NCI-H82 treated with DMSO at 0.1 percent for 48 hours (cell line): ENCODE data around the gene P2RY8.
"Not testable (repeated sequence)": the region's sequence is repeated elsewhere in the genome, so short reads cannot be mapped to it uniquely, and the experiment has no call there.

Source experiments
- DNase-seq: peaks from one replicate; lab custom pipeline; 2025; ENCODE audit not compliant: unreplicated experiment; lab: John Stamatoyannopoulos, UW

The P2RY8 gene

DNA sequence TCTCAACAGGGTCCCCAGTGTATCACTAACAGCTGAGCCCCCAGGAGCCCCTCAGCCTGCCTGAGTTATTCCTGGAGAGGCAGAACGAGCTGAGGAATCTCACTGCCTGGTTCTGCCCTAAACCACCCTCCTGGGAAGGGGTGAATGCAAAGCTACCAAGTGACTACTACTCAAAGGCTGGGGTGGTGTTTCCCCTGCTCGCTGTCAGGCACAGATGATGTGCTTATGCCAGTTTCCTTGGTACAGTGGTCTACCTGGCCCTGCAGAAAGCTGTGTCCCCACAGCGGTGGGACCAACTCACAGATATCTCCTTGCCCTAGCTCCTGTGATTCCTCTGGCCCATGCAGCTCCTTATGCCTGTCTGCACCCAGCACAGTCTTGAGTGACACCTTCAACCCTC is 48.8 kb downstream of the P2RY8 start:
- no peak for DNase-seq

DNA sequence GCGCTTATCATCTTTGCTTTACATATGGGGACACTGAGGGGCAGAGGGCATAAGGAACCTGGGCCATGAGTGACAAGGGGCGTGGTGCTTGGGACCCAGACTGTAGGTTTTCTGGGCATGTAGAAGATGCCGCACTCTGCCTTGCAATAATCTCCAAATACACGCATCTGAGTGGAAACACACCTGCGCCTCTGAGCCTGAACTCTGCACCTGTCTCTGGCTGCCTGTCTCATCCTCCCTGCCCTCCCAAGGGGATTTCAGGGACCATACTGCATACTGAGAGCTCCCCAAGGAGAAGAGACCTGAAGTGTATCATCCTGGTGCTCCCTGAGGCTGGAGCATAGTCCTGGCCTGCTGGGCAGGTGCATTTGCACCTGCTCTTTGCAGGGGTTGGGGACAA is 49.6 kb downstream of the P2RY8 start:
- no peak for DNase-seq

DNA sequence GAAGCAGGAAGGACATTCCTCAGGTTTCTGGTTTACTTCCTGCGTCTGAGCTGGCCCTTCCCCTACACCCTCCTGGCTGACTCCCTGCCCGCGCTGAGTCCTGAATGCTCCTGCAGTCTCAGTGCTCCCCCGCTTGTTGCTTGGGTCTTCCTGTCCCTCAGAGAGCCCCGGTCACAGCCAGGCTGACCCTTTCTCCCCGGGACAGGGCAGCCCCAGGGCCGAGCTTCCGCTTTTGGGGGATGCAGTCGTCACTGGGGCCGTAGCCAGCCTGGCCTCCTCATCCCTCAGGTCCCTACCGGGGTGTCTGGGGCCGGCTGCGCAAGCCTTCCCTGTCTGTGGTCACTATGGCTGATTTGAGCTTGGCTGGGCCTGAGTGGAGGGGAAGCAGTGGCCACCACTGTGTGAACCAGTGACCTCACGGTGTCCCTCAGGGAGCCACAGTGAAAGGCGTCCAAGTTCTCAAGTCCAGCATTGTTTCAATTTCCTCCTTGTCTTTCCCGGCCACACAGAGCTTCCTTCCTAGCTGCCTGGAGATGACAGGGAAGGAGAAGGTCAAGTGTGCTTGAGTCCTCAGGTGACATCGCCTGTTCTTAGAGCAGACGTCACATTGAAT is 50.1 kb downstream of the P2RY8 start:
- DNase-seq = no peak

DNA sequence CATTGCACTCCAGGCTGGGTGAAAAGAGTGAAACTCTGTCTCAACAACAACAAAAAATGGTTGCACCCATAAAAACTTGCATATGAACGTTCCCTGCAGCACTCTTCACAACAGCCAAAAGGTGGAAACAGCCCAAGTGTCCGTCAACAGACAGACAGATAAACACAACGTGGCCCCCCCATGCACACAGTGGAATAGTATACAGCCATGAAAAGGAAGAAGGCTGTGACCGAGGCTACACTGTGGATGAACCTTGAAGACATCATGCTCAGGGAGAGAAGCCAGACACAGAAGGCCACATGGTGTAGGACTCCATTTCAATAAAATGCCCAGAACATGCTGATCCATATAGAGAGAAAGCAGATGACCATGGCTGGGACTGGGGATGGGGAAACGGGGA is 50.8 kb downstream of the P2RY8 start:
- DNase-seq = no peak

DNA sequence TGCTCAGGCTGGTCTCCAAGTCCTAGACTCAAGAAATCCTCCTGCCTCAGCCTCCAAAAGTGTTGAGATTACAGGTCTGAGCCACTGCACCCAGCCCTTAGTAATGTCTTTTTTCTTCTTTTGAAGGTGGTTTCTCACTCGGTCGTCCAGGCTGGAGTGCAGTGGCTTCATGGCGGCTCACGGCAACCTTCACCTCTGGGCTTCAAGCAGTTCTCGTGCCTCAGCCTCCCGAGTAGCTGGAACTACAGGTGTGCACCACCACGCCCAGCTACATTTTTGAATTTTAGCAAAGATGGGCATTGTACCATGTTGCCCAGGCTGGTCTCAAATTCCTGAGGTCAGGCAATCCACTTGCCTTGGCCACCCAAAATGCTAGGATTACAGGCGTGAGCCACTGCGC is 52.0 kb downstream of the P2RY8 start:
- no peak for DNase-seq

DNA sequence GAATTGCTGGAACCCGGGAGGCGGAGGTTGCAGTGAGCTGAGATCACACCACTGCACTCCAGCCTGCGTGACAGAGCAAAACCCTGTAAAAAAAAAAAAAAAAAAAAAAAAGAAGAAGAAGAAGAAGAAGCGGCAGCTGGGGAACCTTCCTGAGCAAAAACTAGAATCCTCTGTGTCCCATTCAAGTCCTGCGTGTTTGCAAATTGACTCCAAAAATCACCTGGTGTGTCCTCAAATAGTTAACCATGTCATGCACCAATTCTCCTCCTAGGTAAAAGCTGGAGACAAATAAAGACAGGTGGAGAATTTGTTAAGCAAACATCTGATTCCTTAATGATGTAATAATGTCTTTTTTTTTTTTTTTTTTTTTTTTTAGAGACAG is 52.4 kb downstream of the P2RY8 start:
- no peak for DNase-seq

DNA sequence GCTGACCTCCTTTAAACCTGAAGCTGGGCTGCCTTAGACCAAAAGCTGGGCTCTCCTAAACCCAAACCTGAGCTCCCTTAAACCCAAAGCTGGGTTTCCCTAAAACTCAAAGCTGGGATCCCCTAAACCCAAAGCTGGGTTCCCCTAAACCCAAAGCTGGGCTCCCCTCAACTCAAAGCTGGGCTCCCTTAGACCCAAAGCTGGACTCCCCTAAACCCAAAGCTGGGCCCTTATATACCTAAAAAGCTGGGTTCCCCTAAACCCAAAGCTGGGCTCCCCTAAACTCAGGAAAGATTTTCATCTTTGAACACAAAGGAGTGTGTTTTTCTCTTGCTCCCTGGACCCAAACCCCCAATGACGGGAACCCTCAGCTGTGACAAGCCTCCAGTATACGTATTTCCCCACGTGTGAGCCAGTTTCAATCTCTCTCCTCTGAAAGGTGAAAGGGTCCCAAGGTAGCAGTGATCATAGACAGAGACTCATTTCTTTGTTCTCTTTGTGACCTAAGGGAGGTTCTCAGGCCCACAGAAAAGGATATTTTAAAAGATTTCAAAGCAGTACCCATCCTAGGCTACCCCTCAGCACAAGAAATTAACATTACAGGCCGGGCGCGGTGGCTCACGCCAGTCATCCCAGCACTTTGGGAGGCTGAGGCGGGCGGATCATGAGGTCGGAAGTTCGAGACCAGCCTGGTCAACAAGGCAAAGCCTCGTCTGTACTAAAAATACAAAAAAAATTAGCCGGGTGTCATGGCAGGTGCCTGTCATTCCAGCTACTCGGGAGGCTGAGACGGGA is 52.9 kb downstream of the P2RY8 start:
- DNase-seq = no peak

DNA sequence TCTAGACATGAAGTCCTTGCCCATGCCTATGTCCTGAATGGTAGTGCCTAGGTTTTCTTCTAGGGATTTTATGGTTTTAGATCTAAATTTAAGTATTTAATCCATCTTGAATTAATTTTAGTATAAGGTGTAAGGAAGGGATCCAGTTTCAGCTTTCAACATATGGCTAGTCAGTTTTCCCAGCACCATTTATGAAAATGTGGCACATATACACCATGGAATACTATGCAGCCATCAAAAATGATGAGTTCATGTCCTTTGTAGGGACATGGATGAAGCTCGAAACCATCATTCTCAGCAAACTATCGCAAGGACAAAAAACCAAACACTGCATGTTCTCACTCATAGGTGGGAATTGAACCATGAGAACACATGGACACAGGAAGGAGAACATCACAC is 54.5 kb downstream of the P2RY8 start:
- DNase-seq = not testable (repeated sequence)

DNA sequence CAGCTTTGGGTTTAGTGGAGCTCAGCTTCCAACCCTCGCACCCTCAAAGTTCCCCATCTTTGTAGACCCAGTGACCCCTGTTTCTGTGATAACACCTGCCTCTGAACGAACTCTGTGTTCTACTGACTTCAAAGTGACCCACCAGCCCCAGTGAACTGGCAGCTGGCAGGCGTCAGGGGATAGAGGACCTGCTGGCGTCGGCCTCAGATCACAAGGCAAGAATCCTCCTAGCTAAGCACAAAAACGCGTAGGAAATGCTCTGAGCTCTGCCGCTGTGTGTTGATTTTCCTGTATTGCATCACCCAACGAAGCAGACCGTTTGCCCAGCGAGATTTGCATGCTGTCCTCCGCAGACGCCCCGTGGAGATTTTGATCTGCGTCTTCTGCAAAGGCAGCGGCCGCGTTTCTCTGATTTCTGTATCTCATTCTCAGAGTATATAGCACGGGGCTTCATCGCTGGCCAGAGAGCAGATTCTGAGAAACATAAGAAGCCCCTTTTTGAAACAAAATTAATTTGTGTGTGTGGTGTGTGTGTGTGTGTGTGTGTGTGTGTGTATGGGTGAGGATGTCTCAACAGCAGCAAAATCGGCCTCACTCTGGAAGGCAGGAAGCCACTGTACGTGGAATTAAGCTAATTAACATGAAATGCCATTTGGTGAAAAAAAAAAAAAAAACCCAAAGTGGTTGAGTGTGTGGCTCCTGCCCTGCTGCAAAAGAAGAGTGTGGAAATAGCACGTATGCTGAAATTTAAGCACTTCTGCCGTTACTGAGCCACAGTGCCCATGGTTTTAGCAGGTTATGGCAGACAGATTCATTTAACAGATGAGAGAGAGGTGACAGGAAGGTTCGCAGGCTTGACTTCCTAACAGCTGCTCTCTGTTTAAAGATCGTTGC is 55.1 kb downstream of the P2RY8 start:
- DNase-seq = no peak

DNA sequence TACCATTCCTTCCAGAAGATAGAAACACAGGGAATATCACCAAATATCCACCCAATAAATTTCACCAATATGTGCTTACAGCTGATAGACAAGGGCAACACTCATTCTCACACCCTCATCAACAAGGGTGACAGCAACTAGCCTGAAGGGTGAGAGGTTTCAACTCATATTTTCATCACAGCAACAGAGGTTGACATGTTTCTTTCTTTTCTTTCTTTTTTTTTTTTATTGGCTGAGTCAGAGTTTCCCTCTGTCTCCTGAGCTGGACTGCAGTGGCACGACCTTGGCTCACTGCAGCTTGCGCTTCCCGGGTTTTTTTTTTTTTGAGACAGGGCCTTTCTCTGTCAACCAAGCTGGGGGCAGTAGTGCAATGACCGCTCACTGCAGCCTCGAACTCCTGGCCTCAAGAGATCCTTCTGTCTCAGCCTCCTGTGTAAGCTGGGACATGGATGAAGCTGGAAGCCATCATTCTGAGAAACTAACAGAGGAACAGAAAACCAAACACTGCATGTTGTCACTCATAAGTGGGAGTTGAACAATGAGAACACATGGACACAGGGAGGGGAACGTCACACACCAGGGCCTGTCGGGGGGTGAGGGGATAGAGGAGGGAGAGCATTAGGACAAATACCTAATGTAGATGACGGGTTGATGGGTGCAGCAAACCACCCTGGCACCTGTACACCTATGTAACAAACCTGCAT is 56.8 kb downstream of the P2RY8 start:
- no peak for DNase-seq

DNA sequence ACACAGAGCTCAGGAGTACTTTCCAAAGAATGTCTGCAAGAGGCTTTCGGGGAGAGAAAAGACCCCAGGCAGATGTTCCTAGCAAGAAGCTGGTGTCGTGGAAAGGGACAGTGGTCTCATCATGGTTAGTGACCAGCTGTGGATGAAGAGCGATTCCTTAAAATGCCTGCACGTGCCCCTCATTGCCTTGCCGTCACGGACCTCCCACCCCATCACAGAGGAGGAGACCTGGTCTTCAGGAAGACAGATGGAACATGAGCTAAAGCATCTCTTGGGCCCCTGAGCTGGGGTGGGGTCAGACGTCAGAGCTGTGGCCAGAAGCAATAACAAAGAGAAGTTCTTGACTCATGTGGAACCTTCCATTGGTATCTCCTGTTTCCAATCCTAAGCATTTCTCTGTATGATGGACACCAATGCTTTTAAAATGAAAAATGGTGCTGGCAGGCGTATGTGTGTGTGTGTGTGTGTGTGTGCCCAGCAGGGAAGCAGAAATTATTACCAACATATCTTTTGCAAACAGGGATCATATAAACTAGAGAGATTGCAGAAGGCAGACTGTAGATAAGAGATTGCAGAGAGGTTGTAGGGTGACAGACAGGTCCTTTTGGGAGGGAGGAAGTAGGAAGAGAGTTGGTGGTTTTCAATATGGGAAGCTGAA is 59.1 kb downstream of the P2RY8 start:
- no peak for DNase-seq

DNA sequence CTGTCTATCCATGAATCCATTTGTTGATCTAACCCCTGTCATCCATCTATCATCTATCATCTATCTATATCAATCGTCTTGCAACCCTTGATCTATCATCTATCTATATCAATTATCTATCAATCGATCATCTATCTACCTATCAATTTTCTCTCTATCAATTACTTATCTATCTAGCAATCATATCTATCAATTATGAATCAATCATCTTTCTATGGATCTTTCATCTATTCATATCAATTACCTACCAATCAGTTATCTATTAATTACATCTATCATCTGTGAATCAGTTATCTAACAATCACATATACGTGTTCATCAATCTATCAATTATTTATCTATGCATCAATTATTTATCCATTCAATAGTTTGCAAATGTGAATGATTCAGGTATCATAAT is 59.8 kb downstream of the P2RY8 start:
- no peak for DNase-seq

DNA sequence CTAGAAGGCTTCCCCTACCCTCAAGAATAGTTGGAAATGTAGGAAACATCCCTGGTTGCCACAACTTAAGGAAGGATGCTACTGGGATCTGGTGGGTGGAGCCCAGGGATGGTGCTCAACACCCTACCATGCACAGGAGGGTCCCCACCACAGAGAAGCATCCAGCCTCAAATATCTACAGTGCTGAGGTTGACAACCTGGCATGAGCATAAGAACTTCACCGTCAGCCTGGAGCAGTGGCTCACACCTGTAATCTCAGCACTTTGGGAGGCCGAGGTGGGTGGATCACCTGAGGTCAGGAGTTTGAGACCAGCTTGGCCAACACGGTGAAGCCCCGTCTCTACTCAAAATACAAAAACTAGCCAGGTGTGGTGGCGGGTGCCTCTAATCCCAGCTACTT is 60.3 kb downstream of the P2RY8 start:
- DNase-seq = no peak

DNA sequence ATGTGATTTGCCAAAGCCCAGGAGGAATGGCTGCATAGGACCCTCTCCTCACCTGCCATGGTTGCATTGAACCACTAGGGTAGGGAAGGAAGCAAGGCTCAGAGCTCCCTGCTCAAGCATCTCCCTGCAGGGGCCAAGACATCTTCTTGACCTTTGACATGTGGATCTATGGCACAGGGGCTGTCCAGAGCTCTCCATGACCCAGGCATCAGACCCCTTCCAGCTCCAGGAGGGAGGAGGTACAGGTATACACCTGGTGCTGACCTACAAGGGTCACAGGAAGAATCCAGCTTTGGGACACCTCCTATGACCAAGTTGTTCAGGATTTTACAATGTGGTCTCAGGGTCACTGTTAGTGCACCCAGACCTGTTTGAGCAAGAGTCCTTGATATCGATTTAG is 61.1 kb downstream of the P2RY8 start:
- no peak for DNase-seq

DNA sequence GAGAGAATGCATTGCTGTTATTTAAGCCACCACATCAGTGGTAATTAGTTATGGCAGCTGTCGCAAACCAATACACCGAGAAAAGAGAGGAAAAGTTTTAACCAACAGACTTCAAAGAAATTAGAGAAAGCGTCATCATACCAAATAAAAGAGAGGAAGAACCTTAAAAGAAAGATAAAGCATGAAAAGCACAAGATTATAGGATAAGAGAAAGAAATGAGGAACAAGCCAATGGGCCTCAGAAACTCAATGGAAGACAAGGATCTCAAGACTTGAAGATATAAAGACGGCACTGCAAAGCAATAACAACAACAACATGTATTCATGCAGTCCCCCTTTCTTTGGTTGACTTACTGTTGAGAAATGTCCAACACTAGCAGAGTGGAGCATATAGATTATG is 61.5 kb downstream of the P2RY8 start:
- no peak for DNase-seq

DNA sequence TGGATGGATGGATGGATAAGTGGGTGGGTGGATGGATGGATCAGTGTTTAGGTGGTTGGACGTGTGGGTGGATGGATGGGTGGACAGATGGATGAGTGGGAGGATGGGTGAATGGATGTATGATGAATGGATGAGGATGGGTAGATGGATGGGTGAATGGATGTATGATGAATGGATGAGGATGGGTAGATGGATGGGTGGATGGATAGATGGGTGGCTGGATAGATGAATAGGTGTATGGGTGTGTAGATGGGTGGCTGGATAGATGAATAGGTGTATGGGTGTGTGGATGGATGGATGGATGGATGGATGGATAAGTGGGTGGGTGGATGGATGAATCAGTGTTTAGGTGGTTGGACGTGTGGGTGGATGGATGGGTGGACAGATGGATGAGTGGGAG is 62.4 kb downstream of the P2RY8 start:
- DNase-seq = not testable (repeated sequence)

DNA sequence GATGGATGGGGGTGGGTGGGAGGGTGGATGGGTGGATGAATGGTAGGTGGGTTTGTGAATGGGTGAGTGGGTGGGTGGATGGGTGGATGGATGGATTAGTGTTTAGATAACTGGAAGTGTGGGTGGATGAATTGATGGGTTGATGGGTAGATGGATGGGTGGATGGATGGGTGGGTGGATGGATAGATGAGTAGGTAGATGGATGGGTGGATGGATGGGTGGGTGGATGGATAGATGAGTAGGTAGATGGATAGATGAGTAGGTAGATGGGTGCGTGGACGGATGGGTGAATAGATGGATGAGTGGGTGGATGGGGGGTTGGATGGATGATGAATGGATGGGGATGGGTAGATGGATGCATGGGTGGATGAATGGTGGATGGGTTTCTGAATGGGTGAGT is 64.0 kb downstream of the P2RY8 start:
- no peak for DNase-seq

DNA sequence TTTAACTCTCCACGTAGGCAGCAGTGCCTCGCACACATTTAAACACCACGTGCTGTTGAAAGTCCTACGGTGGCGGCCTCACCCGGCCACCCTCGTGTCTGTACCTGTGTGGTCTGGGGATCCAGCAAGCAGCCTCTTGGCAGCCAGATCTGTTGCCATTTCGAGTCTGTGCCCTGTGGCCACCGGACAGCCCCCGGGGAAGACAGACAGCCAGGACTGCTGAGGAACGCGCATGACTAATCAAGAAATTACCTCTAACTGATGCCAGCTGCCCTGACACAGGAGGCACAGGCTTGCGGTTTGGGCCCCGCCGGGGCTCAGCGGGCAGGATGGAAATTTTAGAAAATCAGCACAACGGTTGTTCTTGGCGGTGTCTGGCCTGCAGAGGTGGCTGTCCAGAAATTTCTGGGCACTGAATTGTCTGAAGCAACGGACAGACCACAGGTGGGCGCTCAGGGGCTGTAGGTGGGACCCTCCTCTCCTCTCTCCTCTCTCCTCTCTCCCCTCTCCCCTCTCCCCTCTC is 68.7 kb downstream of the P2RY8 start:
- no peak for DNase-seq

DNA sequence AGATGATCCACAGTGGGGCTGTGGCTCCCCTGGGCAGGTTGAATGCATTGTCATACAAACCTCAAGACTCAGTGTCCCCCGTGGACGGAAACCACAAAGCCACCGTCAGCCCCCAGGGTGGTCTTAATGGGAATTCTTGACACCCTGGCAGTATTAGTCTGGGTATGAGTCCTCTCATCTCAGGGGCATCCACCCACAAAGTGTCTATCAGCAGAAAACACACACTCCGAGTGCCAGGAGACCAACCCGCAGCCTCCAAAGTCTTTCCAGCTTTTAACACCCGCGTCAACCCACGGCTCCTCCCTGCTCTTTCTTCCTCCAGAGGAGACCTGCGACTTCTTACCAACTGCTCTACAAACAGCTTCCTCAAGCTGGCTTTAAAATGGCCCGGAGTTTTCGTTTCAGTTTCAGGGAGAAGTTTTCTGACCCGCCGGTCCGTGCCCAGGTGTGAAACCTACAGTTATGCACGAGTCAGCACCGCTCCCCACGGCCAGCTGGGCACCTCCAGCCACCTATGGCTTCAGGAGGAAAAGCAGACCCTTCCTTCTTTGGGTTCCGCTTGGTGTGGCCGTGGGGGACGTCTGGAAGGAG is 69.9 kb downstream of the P2RY8 start:
- DNase-seq = no peak

DNA sequence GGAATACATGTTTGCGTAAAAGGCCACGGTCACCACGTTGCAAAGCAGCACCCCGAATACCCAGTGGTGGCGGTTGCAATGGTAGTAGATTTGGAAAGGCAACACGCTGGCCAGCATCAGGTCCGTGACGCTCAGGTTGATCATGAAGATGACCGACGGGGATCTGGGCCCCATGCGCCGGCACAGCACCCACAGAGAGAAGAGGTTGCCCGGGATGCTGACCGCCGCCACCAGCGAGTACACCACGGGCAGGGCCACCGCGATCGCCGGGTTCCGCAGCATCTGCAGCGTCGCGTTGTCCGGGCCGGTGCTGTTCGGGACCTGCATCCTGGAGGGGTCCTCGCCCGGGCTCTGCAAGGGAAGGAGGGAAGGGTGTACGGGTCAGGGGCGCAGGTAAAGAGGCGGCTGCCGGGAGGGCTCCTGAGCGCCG is 70.7 kb downstream of the P2RY8 start:
- DNase-seq = no peak
